ENCODE data around the gene ARHGAP4.

DNA sequence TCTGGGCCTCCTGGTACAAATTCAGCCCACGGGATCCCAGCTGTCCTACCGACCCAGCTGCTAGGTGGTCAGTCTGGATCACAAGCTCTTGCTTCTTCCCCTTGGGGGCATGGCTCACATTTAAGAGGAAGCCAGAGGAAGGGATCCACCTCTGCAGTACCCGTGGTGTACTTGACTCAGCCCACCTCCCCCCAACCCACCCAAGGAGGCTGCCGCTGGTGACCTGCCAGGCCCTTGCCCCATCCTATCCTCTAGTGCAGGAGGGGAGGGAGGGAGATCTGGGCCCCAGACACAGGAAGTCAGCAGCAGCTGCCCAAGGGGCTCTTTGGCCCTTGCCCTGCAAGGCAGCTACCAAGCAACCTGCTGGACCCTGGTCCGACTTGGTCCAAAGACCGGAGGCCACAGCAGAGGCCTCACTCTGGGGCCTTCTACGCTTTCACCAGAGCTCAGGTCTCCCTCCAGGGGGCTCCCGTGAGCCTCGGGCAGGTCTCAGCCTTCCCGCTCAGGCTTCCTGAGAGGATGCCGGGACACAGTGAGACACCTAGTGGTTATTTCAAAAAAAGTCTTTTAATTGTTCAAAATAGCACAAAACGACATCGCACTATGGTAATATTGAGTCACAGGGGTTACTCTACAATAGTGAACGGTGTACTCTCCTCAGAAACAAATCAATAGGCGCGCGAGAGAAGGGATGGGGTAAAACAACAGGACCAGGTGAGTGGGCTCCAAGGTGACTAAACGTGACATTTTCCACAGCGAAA lies 21.1 kb upstream of the ARHGAP4 start:
- TF ChIP-seq, protein P1, sequence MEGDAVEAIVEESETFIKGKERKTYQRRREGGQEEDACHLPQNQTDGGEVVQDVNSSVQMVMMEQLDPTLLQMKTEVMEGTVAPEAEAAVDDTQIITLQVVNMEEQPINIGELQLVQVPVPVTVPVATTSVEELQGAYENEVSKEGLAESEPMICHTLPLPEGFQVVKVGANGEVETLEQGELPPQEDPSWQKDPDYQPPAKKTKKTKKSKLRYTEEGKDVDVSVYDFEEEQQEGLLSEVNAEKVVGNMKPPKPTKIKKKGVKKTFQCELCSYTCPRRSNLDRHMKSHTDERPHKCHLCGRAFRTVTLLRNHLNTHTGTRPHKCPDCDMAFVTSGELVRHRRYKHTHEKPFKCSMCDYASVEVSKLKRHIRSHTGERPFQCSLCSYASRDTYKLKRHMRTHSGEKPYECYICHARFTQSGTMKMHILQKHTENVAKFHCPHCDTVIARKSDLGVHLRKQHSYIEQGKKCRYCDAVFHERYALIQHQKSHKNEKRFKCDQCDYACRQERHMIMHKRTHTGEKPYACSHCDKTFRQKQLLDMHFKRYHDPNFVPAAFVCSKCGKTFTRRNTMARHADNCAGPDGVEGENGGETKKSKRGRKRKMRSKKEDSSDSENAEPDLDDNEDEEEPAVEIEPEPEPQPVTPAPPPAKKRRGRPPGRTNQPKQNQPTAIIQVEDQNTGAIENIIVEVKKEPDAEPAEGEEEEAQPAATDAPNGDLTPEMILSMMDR (IDR thresholded peaks at IDR 0.05) = peak; percentile 67 to 95 (median 78)
- no peak for TF ChIP-seq POLR2A (IDR thresholded peaks at IDR 0.05)

Data from heart left ventricle (tissue), 13 donors.